Adrenal gland (tissue), 12 donors: ENCODE data around the gene NLRX1. TPM values are rescaled to one million over a fixed set of nuclear protein-coding genes. Genes with fewer than 3 reads are reported as not detected.
A peak's percentile ranks its signal among the peaks of the same experiment; 100 is the strongest.

ENCODE experiments used
- DNase-seq, 7 donors: peaks; one replicate each; pipeline ENCODE4 v3.0.0-alpha.2; 2019 to 2020
- H3K27ac ChIP-seq, 5 donors: fragments of 200-600 bp; sonication (generic) in 4 of 5; 1 replicate in 3 of 5; 2 replicates in 2 of 5; pipeline versions ENCODE4 v1.5.1 to v1.8.0; 2016 to 2020; ENCODE audit warnings: mild to moderate bottlenecking in 1 of 5
- H3K27me3 ChIP-seq: fragments of 200-600 bp; 2 replicates; pipeline ENCODE4 v1.8.0; 2021
- H3K36me3 ChIP-seq, 2 donors: fragments of 200-600 bp; replicated peaks in 1 of 2; 1 replicate in 1 of 2; 2 replicates in 1 of 2; pipeline versions ENCODE4 v1.5.1 to v1.8.0; 2018 to 2022
- H3K4me1 ChIP-seq, 2 donors: fragments of 200-600 bp; replicated peaks in 1 of 2; 1 replicate in 1 of 2; 2 replicates in 1 of 2; pipeline versions ENCODE4 v1.5.1 to v1.8.0; 2018 to 2021
- H3K4me3 ChIP-seq, 4 donors: fragments of 200-600 bp; sonication (generic) in 3 of 4; one replicate each; pipeline ENCODE4 v1.5.1; 2016 to 2018
- H3K9me3 ChIP-seq, 3 donors: fragments of 200-600 bp; sonication (generic) in 1 of 3; replicated peaks in 1 of 3; 1 replicate in 2 of 3; 2 replicates in 1 of 3; pipeline versions ENCODE4 v1.5.1 to v1.8.0; 2016 to 2021
- CTCF ChIP-seq, 6 experiments: fragments of 450-650 bp in 4 of 6; fragments of 200-600 bp in 2 of 6; sonication (generic) in 1 of 6; IDR thresholded peaks; 1 replicate in 5 of 6; 2 replicates in 1 of 6; pipeline versions ENCODE4 v1.5.1 to v1.8.0; 2016 to 2021; ENCODE audit warnings: antibody characterized with exemption in 6 of 6, mild to moderate bottlenecking in 2 of 6, moderate library complexity in 1 of 6
- POLR2A ChIP-seq, 2 donors: fragments of 450-650 bp; IDR thresholded peaks; one replicate each; pipeline ENCODE4 v1.6.1; 2017; ENCODE audit warnings: antibody characterized with exemption in 2 of 2, mild to moderate bottlenecking in 2 of 2, moderate library complexity in 1 of 2
- WGBS, 4 donors: extraction: QIAGEN DNeasy Blood & Tissue Kit in 2 of 4; methylation state at CpG; one replicate each; pipeline versions ENCODE4 v1.1.5 to v1.1.7; 2013 to 2017; 5-methylcytosine and 5-hydroxymethylcytosine counted together
- intact Hi-C, 2 donors: fragments of 100-400 bp; cut with DNase I; formaldehyde crosslinking; loops; one replicate each; pipeline versions ENCODE4 v1.14.1 to v1.15.0; 2022 to 2023
- polyA plus RNA-seq, 3 donors: library from polyadenylated mRNA; stranded (reverse); fragments of 200-250 nt in 2 of 3; fragments of 350-450 nt in 1 of 3; fragmentation: Illumina TruSeq in 1 of 3; extraction: RNeasy Lipid Tissue Mini Kit (QIAGEN cat#74804) in 1 of 3; gene quantifications; one replicate each; pipeline ENCODE4 v1.2.3, GENCODE V29; 2013 to 2014
- total RNA-seq, 9 donors: library from RNA; depleted of rRNA in 4 of 9; stranded (reverse); fragments of >200 nt in 4 of 9; fragments of 120-200 nt in 1 of 9; fragmentation: NEBNext Ultra II Directional in 1 of 9; extraction: Animal tissue kit (Norgen Biotek cat#: 25700) in 1 of 9; gene quantifications; one replicate each; pipeline versions ENCODE4 v1.1.0 to v1.2.4, GENCODE V29; 2013 to 2023
- donor health status: healthy with polysubstance abuse.
- donor health status: Bipolar disorder and iron deficiency.
- donor health status: DM: yes; HTN: yes; CAD: no.
- donor health status: DM: no; HTN: no; CAD: no.
- donor health status: DM: no; HTN: no; CAD: no.
- donor health status: DM: yes; HTN: yes; CAD: no.

NLRX1 gene
- total and polyA plus RNA-seq, 12 donors = 5.5 to 32.7 (median 20.2) TPM

GRCh38 chr11:119154178-119154577 lies 14.3 kb upstream of the NLRX1 start:
- no peak for DNase-seq
- no peak for TF ChIP-seq CTCF (IDR thresholded peaks at IDR 0.05)
- TF ChIP-seq POLR2A (IDR thresholded peaks at IDR 0.05) = no peak
- Histone ChIP-seq H3K9me3 (no peaks in the 10 kb centered on the region), H3K27ac (no peak overlapping the region), H3K36me3 (no peaks in the 10 kb centered on the region), H3K27me3 (no peaks in the 10 kb centered on the region), H3K4me1 (peaks cover 5 to 7% of the 10 kb centered on the region in 2 donors), H3K4me3 (no peak overlapping the region)
- WGBS, 4 donors = 94 to 100% (median 98%) methylated on average over 1 to 6 of the region's 6 CpGs
- intact Hi-C loops = no loop called here

GRCh38 chr11:119155733-119156492 lies 12.6 kb upstream of the NLRX1 start:
- no peak overlapping the region for H3K27ac ChIP-seq
- TF ChIP-seq CTCF (IDR thresholded peaks at IDR 0.05) = no peak
- TF ChIP-seq POLR2A (IDR thresholded peaks at IDR 0.05) = no peak
- 56 to 64% (median 60%) methylated on average over 5 to 8 of the region's 8 CpGs for WGBS, 4 donors
- DNase-seq = peak in 1 of 7 donors; percentile 15
- H3K27me3 ChIP-seq = no peaks in the 10 kb centered on the region
- H3K4me1 ChIP-seq = no peaks in the 10 kb centered on the region
- no peak overlapping the region for H3K4me3 ChIP-seq
- H3K36me3 ChIP-seq = no peaks in the 10 kb centered on the region
- H3K9me3 ChIP-seq = no peaks in the 10 kb centered on the region
- intact Hi-C loops = no loop called here

GRCh38 chr11:119156496-119156895 lies 12.0 kb upstream of the NLRX1 start:
- Histone ChIP-seq H3K27me3 (no peaks in the 10 kb centered on the region), H3K4me1 (no peaks in the 10 kb centered on the region), H3K4me3 (no peak overlapping the region), H3K9me3 (no peaks in the 10 kb centered on the region), H3K36me3 (no peaks in the 10 kb centered on the region), H3K27ac (no peak overlapping the region)
- TF ChIP-seq CTCF (IDR thresholded peaks at IDR 0.05) = no peak
- TF ChIP-seq POLR2A (IDR thresholded peaks at IDR 0.05) = no peak
- 84 to 92% (median 85%) methylated on average over 5 to 10 of the region's 10 CpGs for WGBS, 4 donors
- no peak for DNase-seq
- intact Hi-C loops = no loop called here

- peak in 1 of 7 donors; percentile 15 for DNase-seq
These were observed 11.5 kb upstream of the NLRX1 start for GRCh38 chr11:119157063-119157462.

More at GRCh38 chr11:119157063-119157462, 11.5 kb upstream of the NLRX1 start:
- H3K4me3 ChIP-seq = no peak overlapping the region
- H3K27me3 ChIP-seq = no peaks in the 10 kb centered on the region
- intact Hi-C loops = no loop called here
- H3K9me3 ChIP-seq = no peaks in the 10 kb centered on the region
- H3K27ac ChIP-seq = no peak overlapping the region
- TF ChIP-seq POLR2A (IDR thresholded peaks at IDR 0.05) (no peak), CTCF (IDR thresholded peaks at IDR 0.05) (no peak)
- WGBS, 4 donors = 50 to 62% (median 55%) methylated on average over 3 of the region's 3 CpGs
- H3K4me1 ChIP-seq = no peaks in the 10 kb centered on the region
- no peaks in the 10 kb centered on the region for H3K36me3 ChIP-seq
